ENCODE measurements around the gene CPAMD8.

CPAMD8 gene

DNA sequence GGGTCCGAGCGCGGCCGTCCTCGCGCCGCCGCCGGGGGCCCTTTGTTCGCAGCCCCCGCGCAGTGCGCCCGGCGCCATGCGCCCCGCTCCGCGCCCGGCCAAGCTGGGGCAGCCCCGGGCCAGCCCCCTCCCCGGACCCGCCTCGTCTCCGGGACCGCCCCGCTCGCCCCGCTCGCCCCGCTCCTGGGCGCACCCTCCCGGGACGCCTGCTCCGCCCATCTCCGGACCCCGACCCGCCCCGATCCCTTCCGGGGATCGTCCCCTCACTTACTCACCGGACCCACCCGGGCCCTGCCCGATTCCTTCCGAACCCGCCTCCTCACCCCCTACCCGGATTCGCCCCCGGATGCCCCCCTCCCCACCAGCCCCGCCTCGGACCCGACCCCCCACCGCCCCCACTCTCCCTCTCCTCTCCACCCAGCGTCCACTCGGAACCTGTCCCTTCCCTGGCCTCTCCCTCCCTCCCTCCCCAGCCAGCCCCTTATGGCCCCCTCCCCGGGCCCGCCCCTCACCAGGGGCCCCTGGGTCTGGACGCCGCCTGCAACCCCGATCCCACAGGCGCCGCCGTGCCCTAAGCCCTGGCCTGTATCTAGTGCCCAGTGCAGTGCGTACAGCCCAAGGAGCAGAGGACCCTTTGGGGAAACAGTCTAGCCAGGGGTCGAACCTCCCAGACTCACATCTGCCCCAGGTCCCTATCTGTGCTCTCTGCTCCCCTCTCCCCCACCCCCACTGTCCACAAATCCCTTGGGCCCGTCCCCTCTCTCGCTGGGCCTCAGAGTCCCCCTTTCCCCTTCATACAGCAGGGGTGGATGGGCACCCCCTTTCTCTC is at the start of gene CPAMD8:
TSS of gene CPAMD8 (minus strand) at position 105 of the 829 bp plus-strand sequence. CDS start 168 bp downstream, outside the sequence.
- no peak for DNase-seq

DNA sequence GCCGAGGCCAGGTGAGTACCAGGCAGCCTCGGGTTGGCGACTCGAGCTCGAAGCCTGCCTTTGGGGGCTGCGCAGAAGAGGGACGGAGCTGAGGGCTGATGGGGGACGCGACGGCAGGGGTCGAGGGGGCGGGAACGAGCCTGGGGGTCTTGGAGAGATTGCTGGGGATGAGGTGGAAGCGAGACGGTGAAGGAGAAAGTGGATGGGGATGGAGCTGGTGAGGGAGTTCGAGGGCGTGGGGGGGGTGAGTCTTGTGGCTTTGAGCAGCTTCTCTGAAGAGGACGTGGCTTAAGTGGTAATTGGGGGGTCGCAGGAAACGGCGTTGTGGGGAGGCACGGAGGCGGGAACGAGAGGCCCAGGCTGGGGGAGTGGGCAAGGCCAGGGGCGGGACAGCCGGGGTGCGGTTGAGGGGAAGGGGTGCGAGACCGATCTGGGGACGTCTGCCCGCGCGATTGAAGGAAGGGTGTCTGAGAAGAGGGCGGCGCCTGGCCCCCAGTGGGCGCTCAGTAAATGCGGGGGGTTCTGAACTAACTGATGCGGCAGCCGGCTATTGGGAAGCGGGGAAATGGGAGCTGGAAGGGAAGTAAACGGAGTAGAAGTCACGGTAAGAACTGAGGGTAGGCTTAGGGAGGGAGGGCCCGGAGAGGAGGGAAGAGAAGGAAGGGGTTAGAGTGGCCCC is 49.4 kb upstream of the CPAMD8 start:
- peak in 10 of 58 donors; percentile 33 to 61 (median 47) for DNase-seq

DNA sequence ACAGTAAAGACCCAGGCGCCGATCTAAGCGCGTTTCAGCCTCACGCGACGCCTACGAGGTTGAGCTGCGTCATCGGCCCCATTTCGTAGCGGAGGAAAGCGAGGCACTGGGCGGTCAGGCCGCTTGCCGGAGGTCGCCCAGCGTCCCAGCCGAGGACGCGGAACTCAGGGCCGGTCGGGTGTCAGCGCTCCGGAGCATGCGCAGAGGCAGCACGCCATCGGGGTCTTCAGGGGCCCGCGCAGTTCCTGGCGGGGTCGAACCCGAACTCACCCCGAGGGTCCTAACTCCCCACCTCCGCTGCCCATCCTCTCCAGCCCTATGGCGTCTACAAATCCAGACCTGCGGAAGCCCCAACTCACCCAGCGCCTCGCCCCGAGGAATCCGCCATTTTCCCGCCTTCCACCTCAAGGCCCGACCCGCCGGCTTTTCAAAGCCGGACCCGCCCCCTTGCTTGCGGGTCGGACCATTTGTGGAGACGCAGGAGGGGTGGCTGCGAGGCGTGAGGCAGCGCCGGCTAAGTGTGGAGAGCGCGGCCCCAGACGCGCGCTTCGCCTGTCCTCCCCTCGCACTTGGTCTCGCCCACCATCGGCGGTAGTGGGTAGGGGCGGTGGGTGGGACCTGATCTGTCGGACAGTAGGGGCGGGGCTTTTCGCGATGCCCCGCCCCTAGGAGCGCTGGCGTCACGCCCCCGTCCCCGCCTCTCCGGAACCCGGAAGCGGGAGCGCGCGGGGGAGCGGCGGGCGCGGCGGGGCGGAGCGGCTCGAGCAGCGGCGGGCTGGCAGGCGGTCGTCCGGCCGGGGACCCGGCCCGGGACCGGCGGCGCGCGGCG is 48.6 kb upstream of the CPAMD8 start, which contains the start of the genes HAUS8 and MYO9B:
TSS of gene HAUS8 (minus strand) at position 418 of the 829 bp plus-strand sequence. CDS start at position 388, 30 bp downstream.
TSS of gene MYO9B (plus strand) at position 743 of the 829 bp plus-strand sequence. CDS start 25,941 bp downstream, outside the sequence.
- DNase-seq: peak; percentile 84 to 100 (median 98)

DNA sequence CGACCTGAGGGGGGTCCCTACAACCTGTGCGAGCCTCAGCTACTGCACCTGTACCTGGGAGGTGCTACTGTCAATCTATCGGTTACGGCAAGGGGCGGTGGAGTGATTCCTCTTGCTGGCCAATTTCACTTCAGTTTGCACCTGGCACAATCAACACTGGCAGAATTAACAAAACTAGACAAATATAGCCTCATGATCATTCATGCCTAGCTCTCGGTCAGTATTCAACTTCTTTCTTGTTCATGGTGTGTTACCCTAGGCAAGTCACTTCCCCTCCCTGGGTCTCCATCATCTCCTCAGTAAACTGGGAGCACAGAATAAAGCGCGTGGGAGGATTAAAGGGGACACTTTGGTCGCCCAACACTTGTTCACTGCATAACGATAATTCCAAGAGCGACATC is 48.0 kb upstream of the CPAMD8 start:
- DNase-seq: no peak

DNA sequence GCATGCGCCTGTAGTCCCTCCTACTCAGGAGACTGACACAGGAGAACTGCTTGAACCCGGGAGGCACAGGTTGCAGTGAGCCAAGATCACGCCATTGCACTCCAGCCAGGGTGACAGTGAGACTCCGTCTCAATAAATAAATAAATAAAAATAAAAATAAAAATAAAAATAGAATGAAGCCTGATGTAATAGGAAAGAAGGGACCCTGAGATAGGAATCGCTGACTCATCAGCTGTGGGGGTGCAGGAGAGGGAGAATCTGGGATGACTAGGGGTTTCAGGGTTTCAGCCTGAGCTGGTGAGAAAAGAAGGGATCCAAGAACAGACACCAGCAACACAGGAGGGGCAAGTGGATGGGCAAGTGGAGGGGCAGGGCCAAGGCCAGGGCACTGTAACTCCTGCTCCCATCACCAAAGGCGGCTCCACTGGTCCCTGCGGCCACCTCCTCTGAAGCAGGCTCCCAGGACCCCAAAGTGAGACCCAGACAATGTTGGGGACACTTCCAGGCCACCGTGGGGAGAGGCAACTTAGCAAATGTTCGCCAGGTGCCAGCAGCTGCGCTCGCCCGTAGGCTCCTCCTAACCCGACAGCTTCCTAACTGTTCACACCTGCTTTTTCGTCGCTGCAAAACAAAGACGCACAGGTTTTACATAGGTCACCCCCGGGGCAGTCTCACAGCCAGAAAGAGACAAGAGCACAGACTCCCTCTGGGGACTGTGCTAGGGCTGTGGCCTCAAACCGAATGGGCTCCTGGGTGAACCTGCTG is 47.4 kb upstream of the CPAMD8 start:
- DNase-seq: no peak

DNA sequence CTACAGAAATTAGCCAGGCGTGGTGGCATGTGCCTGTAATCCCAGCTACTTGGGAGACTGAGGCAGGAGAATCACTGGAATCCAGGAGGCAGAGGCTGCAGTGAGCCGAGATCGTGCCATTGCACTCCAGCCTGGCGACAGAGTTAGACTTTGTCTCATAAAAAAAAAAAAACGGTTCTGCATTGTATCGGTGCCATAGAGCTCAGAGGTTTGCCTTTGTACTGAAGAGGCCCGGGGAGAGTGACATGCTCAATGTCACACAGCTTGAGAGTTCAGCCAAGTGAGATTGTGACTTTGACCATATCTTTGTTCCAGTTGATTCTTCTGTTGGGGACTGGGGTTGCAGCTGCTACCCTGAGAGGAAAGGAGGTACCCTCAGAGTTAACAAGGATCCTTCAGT is 44.3 kb upstream of the CPAMD8 start:
- no peak for DNase-seq

DNA sequence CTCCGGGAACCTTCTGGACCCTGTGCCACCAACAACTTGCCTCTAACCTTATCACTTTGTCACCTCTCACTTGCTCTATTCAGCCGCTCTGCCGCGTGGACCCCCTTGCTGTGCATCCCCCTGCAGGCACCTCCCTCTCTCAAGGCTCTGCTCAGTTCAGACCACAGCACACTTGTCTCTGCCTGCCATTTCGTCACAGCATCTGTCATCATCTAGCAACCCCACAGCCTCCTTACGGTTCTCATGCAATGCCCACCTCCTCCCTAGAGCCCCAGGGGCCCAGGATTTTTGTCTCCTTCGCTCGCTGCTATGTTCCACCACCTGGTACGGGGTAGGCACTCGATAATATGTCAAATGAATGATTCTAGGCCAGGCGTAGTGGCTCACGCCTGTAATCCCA is 43.8 kb upstream of the CPAMD8 start:
- no peak for DNase-seq

DNA sequence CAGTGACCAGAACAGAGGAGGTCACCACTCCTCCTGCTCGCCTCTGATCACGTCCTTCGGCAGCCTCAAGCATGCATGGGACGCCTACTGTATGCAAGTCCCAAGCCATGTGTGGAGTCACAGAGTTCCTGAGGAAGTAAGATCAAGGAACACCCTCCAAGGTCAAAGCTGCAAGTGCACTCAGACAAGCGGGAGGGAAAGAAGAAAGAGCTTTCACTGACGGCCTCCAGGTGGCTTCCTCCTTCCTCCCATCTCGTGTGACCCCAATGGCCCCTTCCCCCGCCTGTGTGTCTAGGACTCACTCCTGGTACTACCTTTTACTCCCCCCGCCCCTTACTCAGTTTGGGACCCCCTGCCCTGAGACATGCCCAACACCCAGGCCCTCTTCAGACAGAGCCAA is 42.6 kb upstream of the CPAMD8 start:
- DNase-seq: no peak

DNA sequence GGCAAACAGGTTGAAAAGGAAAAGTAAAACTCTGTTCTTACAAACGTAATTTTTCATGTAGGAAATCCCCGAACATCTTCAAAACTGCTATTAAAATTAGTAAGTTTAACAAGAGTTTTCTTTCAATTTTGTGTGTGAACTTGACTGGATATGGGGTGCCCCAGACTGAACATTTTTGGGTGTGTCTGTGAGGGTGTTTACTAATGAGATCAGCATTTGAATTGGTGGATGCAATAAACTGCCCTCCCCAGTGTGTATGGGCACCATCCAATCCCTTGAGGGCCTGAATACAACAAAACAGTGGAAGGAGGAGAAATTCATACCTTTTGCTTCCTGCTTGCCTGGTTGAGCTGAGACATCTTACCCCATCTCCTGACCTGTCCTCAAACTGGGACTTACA is 36.8 kb upstream of the CPAMD8 start:
- no peak for DNase-seq

DNA sequence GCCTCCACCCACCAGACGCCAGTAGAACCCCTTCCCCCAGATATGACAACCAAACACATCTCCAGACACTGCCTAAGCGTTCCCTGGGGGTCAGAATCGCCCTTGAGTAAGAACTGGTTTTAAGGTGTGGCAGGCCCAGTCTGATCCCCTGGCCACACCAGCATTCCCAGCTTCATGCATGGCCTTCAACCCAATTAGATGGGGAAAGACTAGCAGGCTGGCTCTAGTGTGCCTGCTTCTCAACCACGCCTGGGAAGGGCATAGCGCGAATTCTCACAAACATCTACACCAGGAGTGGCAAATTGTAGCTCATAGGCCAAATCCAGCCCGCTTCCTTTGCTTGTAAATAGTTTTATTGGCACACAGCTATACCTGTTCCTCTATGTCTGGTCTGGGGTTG is 35.1 kb upstream of the CPAMD8 start:
- no peak for DNase-seq

DNA sequence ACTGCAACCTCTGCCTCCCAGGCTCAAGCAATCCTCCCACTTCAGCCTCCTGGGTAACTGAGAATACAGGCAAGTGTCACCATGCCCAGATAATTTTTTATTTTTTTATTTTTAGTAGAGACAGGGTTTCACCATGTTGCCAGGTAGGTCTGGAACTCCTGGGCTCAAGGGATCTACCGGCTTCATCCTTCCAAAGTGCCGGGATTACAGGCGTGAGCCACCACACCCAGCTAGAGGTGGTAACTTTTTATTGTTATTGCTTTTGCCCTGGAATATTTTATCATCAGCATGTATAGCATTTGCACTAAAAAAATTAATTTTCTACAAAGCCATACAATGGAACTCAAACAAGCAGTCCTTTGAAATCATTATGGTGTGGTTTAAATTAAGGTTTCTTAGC is 34.6 kb upstream of the CPAMD8 start:
- DNase-seq: no peak

DNA sequence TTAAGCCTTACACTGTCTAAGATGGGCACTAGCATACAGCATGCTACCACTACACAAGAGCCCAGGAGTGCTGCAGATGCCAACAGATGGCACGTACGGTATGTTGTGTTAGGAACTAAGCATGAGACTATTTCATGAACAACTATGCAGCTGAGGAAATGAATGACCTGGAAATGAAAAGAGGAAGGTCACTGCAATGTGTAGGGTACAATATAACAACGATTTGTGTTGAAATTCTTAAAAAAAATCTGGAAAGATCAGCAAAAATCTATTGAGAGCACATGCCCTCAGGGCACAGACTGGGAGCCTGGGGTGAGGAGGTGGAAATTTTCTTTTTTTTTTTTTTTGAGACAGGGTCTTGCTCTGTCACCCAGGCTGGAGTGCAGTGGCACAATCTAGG is 34.2 kb upstream of the CPAMD8 start:
- DNase-seq: no peak

DNA sequence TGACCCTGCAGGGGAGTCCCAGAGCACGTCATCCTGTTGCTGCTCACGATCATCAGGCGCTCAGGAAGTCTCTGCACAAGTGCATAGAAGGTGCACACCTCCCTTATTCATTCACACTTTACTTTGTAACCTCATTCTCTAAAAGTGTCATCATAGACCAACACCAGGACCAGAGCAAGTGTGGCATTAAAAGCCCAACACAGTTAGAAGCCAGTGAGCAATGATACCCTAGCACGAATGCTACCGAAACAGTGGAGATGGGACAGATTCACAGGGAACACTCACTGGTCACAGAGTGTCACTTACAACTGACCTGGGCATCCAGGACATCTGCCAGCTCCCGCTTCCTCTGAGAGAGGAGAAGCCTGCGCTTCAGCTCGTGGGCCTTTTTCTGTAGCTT is 31.6 kb upstream of the CPAMD8 start:
- no peak for DNase-seq

DNA sequence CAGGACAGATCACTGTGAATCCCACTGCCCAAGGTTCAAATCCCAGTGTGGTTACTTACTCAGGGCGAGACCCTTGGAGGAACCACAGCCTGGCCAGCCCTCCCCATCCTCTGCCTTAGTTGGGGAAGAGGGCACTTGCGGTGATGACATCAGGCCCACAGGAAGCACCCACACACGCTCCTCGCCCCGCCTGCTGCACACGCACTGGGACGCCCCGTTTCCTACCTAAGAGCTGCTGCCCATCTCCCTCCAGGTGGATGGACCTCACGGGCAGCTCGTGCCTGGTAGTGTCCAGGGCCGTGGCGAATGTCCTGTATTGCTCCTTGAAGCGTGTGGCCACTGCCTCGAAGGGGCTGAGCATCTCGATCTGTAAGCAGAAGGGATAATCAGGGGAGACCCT is 29.0 kb upstream of the CPAMD8 start:
- DNase-seq: no peak

DNA sequence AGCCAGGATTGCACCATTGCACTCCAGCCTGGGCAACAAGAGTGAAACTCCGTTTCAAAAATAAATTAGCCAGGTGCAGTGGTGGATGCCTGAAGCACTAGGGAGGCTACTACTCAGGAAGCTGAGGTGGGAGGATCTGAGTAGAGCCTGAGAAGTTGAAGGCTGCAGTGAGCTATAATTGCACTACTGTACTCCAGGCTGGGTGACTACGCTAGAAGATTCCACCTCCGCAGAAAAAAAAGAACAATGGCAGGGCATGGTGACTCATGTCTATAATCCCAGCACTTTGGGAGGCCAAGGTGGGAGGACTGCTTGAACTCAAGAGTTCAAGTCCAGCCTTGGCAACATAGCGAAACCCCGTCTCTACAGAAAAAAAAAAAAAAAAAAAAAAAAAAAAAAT is 28.1 kb upstream of the CPAMD8 start:
- no peak for DNase-seq

DNA sequence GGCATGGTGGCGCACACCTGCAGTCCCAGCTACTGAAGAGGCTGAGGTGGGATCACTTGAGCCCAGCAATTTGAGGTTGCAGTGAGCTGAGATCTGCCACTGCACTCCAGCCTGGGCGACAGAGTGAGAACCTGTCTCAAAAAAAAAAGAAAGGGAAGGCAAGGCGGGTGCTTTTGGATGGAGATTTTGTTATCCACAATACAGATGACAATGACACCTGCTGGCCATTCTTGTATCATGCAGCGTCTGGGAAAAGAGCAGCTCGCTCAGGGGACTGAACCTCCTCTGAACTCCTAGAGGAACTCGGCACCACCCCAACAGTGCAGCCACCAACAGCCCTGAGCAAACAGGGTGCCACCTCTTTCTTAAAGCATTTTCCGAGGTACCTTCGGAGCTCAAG is 25.8 kb upstream of the CPAMD8 start:
- peak in 31 of 58 donors; percentile 1 to 52 (median 21) for DNase-seq

DNA sequence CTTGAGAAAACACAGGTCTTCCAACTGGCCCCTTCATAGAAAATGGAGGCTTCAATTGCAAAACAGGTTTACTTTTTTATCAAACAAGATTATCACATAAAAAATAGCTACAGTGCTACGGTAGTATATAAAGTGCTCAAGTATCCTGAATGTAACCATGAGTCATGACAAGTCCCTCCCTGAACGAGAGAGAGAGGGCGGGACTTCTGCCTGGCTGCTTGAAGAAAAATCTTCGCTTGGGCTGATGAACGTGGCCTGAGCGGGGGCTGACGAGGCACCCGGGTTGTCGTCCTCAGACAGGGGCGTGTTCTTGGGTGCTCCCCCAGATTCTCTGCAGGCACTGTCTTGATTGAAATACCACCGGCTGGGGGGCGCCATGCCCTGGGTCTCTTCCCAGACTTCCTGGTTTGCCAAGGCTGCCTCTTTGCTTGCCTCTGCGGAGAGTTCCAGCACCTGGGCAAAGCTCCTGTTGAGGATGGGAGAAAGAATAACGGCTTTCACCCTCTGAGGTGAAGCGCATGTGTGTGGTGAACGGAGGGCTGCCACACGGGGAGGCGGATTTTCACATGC is 23.2 kb upstream of the CPAMD8 start:
- no peak for DNase-seq

DNA sequence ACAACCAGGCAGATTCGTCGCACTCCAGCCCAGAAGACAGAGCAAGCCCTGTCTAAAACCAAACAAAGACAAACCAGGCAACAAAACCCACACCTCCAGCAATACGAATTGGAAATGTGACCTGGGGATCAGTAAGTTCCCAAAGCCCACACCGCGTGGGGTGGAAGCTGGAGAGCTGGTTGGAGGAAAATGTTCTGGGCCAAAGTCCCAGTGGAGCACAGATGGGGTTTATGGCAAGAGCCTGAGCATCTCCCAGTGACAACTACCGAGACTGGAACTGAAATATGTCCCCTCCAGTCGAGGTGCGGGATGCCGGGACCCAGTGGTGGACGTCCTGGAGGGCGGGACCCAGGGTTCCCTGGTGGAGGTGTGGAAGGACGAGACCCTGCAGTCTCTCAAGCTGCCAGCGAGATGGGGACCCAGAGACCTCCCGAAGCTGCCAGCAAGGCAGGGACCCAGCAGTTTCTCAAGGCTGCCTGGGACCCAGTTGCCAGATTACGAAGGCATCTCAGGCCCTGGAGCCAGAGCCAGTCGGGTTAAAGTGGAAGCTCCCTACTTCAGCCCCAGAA is 22.4 kb upstream of the CPAMD8 start:
- DNase-seq: peak in 1 of 58 donors; percentile 32

DNA sequence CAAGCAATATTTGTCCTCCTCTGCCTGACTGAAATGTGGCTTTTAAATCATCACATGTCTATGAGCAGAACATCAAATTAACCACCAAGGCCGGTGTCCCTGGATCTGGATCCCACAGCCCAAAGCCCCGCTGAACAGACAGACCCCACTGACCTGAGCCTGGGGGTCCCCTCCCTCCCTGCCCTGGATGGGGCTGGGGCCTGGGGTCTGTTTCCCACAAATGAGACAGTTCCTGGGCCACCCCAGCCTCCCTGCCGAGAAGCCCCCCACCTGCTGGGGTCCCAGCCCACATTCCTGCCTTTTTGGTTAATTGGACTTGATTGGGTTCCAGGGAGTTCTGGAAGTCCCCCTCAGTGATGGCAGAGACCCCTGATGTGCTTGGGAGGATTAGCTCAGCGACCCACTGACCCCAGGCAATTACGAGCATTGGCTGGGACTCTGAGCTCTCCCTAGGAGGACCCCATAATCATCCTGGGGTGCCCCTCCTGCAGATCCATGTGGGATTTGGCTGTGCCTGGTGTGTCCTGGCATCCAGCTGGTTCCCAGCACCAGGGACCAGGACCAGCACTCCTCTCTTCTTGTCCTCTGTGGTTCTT is 19.4 kb upstream of the CPAMD8 start:
- no peak for DNase-seq

DNA sequence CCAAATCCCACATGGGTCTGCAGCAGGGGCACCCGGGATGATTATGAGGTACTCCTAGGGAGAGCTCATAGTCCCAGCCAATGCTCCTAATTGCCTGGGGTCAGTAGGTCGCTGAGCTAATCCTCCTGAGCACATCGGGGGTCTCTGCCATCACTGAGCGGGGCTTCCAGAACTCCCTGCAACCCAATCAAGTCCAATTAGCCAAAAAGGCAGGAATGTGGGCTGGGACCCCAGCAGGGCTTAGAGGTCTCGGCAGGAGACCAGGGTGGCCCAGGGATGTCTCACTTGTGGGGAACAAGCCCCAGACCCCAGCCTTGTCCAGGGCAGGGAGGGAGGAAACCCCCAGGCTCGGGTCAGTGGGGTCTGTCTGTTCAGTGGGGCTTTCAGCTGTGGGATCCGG is 17.1 kb upstream of the CPAMD8 start:
- no peak for DNase-seq

Data from anterior cingulate cortex (tissue), 58 donors.